Measurements from ENCODE around the gene RANBP10. TPM values are rescaled to one million over a fixed set of nuclear protein-coding genes. Genes with fewer than 3 reads are reported as not detected.

RANBP10 gene
- total RNA-seq, 2 donors from 2014 or later, result 14.1 to 14.5 TPM

GRCh38 chr16:67675999-67676398 lies 130.4 kb downstream of the RANBP10 start:
- Histone ChIP-seq H3K4me1 (ENCODE audit: control insufficient read depth in 1 of 2, low read depth in 2 of 2) (no peaks in the 10 kb centered on the region), H3K27me3 (replicated peaks; ENCODE audit: insufficient read depth) (no peaks in the 10 kb centered on the region), H3K9me3 (no peaks in the 10 kb centered on the region), H3K36me3 (no peaks in the 10 kb centered on the region), H3K27ac (no peak overlapping the region), H3K4me3 (no peak overlapping the region)
- DNase-seq (ENCODE audit: low spot score), result no peak
- no peak for ATAC-seq (ENCODE audit: insufficient number of reproducible peaks, low FRiP score, low read depth)
- no peak for TF ChIP-seq CTCF (IDR thresholded peaks at IDR 0.05)

- Histone ChIP-seq H3K27ac (no peak overlapping the region), H3K9me3 (no peaks in the 10 kb centered on the region), H3K4me3 (no peak overlapping the region), H3K4me1 (ENCODE audit: control insufficient read depth in 1 of 2, low read depth in 2 of 2) (no peaks in the 10 kb centered on the region), H3K36me3 (no peaks in the 10 kb centered on the region), H3K27me3 (replicated peaks; ENCODE audit: insufficient read depth) (no peaks in the 10 kb centered on the region)
- DNase-seq (ENCODE audit: low spot score), result no peak
- TF ChIP-seq CTCF (IDR thresholded peaks at IDR 0.05), result no peak
- ATAC-seq (ENCODE audit: insufficient number of reproducible peaks, low FRiP score, low read depth), result no peak
Observed at GRCh38 chr16:67675579-67675935, 130.8 kb downstream of the RANBP10 start.

DNA sequence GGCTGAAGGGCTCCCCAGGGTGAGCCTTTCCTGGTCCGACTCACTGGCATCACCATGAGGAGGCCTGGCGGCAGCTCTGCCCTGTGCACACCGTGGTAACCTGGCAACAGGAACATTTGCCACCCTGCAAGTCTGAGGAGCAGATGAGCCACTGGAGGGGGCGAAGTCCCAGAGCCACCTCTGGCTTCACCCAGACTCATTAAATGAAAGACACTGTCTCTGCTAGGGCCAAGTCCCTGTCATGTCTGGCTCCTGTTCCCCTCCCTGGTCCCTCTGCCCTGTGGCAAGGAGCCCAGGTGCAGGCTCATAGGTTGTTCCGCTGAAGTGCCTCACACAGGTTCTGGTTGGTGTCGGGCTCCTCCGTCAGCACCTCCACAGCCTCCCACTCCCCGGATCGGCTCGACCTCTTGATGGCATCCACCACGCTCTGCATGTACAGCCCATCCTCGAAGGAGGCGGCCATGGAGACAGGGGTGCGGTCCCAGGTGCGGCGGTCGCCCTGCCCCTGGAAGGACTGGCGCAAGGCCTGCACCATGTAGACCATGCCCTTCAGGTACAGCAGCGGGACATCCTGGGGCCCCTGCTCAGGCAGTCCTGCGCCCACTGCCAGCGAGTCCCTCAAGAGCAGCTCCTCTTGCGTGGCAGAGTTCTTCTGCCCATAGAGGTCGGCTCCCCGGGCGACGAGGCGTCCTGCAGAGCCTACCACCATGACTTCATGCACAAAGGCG lies 131.3 kb downstream of the RANBP10 start:
- no peaks in the 10 kb centered on the region for H3K4me1 ChIP-seq (ENCODE audit: control insufficient read depth in 1 of 2, low read depth in 2 of 2)
- H3K27me3 ChIP-seq (replicated peaks; ENCODE audit: insufficient read depth), result no peaks in the 10 kb centered on the region
- no peaks in the 10 kb centered on the region for H3K9me3 ChIP-seq
- DNase-seq (ENCODE audit: low spot score), result no peak
- no peak for TF ChIP-seq CTCF (IDR thresholded peaks at IDR 0.05)
- ATAC-seq (ENCODE audit: insufficient number of reproducible peaks, low FRiP score, low read depth), result no peak
- no peak overlapping the region for H3K27ac ChIP-seq
- no peak overlapping the region for H3K4me3 ChIP-seq
- no peaks in the 10 kb centered on the region for H3K36me3 ChIP-seq

- no peaks in the 10 kb centered on the region for H3K4me1 ChIP-seq (ENCODE audit: control insufficient read depth in 1 of 2, low read depth in 2 of 2)
- H3K4me3 ChIP-seq, result no peak overlapping the region
- no peak for TF ChIP-seq CTCF (IDR thresholded peaks at IDR 0.05)
- no peaks in the 10 kb centered on the region for H3K27me3 ChIP-seq (replicated peaks; ENCODE audit: insufficient read depth)
- H3K36me3 ChIP-seq, result no peaks in the 10 kb centered on the region
- no peak for ATAC-seq (ENCODE audit: insufficient number of reproducible peaks, low FRiP score, low read depth)
- peak overlapping the region in 1 of 2 donors; percentile 61 for H3K27ac ChIP-seq
- DNase-seq (ENCODE audit: low spot score), result no peak
- H3K9me3 ChIP-seq, result no peaks in the 10 kb centered on the region
Observed at GRCh38 chr16:67673712-67674580, 132.4 kb downstream of the RANBP10 start.

Other genes with a start within 250 kb of the RANBP10 start
- 10 to 100 TPM; 23.0 to 26.7 TPM for gene CTCF, start 244.0 kb downstream of the RANBP10 start, total RNA-seq
- gene CARMIL2, start 161.4 kb downstream of the RANBP10 start, total RNA-seq, result 1 to 10 TPM in 1 of 2 donors, under 1 TPM in 1; 0.42 to 1.2 TPM
- gene ACD, start 146.3 kb downstream of the RANBP10 start, total RNA-seq, result 10 to 100 TPM; 16.9 to 20.4 TPM
- gene PARD6A, start 145.6 kb downstream of the RANBP10 start, total RNA-seq, result 10 to 100 TPM in 1 of 2 donors, 1 to 10 TPM in 1; 5.7 to 10.7 TPM
- gene ENKD1, start 139.8 kb downstream of the RANBP10 start, total RNA-seq, result 10 to 100 TPM; 15.4 to 17.6 TPM
- gene C16orf86, start 139.7 kb downstream of the RANBP10 start, total RNA-seq, result 10 to 100 TPM in 1 of 2 donors, 1 to 10 TPM in 1; 6.6 to 11.9 TPM
- gene GFOD2, start 87.2 kb downstream of the RANBP10 start, total RNA-seq, result 10 to 100 TPM; 13.3 to 19.2 TPM
- gene TSNAXIP1, start 329 bp upstream of the RANBP10 start, total RNA-seq, result 1 to 10 TPM; 4.1 to 8.5 TPM
- 10 to 100 TPM; 67.5 to 74.7 TPM for gene THAP11, start 35.8 kb upstream of the RANBP10 start, total RNA-seq
- gene NUTF2, start 40.4 kb upstream of the RANBP10 start, total RNA-seq, result 100 to 1,000 TPM in 1 of 2 donors, 10 to 100 TPM in 1; 79.0 to 172 TPM
- gene CENPT, start 41.1 kb upstream of the RANBP10 start, total RNA-seq, result 10 to 100 TPM; 59.6 to 70.9 TPM
- 10 to 100 TPM; 57.4 to 61.0 TPM for gene EDC4, start 66.5 kb upstream of the RANBP10 start, total RNA-seq
- not detected for gene NRN1L, start 78.3 kb upstream of the RANBP10 start, total RNA-seq
- gene PSKH1, start 86.7 kb upstream of the RANBP10 start, total RNA-seq, result 10 to 100 TPM; 24.1 to 36.0 TPM
- gene CTRL, start 125.3 kb upstream of the RANBP10 start, total RNA-seq, result 1 to 10 TPM in 1 of 2 donors, under 1 TPM in 1; 0.54 to 2.5 TPM
- gene PSMB10, start 130.3 kb upstream of the RANBP10 start, total RNA-seq, result 10 to 100 TPM; 19.8 to 52.7 TPM
- gene LCAT, start 137.6 kb upstream of the RANBP10 start, total RNA-seq, result 10 to 100 TPM; 28.1 to 46.6 TPM
- 100 to 1,000 TPM; 163 to 168 TPM for gene SLC12A4, start 162.1 kb upstream of the RANBP10 start, total RNA-seq
- not detected for gene DPEP3, start 173.9 kb upstream of the RANBP10 start, total RNA-seq
- 1 to 10 TPM in 1 of 2 donors, under 1 TPM in 1; 0.81 to 6.1 TPM for gene DPEP2, start 192.9 kb upstream of the RANBP10 start, total RNA-seq
- not detected for gene DPEP2NB, start 209.4 kb upstream of the RANBP10 start, total RNA-seq
- 1 to 10 TPM; 5.4 to 5.8 TPM for gene DDX28, start 216.7 kb upstream of the RANBP10 start, total RNA-seq
- 1 to 10 TPM; 5.3 to 8.4 TPM for gene DUS2, start 216.7 kb upstream of the RANBP10 start, total RNA-seq